Body of pancreas (tissue), 4 donors: ENCODE data around the gene COL19A1.

Experiments
- CTCF ChIP-seq, 7 experiments: fragments of 450-650 bp in 4 of 7; fragments of 200-600 bp in 3 of 7; sonication (generic) in 3 of 7; IDR thresholded peaks; one replicate each; pipeline ENCODE4 v1.5.1; 2016 to 2019; ENCODE audit warnings: antibody characterized with exemption in 7 of 7
- POLR2A ChIP-seq, 3 donors: fragments of 450-650 bp; IDR thresholded peaks; one replicate each; pipeline ENCODE4 v1.6.1; 2016; ENCODE audit warnings: antibody characterized with exemption in 3 of 3, mild to moderate bottlenecking in 2 of 3

DNA sequence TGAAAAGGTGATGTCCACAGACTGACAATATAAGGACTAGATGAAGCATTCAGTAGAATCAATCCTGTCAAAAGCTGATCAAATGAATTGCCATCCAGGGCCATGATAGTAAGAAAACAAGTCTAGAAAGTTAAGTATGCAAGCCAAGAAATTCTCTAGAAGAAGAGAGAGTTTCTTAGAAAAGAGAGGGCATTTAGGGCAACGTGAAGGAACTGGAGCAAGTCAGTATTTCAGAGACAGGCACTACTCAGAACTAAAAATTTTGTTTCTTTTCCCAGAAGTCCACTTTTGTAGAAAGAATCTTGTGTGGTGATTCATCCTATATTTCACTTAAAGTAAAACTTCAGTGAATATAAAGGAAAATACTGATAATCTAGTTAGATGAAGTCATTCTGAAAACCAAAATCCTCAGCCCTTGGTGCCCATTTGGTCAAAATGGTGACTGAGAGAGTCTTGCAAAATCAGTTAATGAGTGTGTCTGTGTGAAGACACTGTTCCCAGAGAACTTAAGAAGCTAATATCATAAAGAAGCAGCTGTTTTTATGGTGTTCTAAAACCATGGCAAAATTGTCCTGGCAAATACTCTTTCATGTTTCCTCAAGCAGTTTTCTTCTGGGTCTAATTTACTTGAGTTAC, 82.2 kb downstream of the COL19A1 start:
- no peak for TF ChIP-seq CTCF (IDR thresholded peaks at IDR 0.05)
- TF ChIP-seq POLR2A (IDR thresholded peaks at IDR 0.05) = no peak
